Hepatocyte (in vitro differentiated cells): ENCODE results near the gene VAMP8. TPM values are rescaled to one million over a fixed set of nuclear protein-coding genes. Genes with fewer than 3 reads are reported as not detected.
A peak's percentile ranks its signal among the peaks of the same experiment; 100 is the strongest.

Source experiments
- DNase-seq: peaks from one replicate; pipeline ENCODE4 v3.0.0-alpha.2; 2016; ENCODE audit warnings: low spot score
- H2AFZ ChIP-seq: fragments of 200-600 bp; sonication (generic); 2 replicates; pipeline ENCODE4 v1.6.0; 2016; ENCODE audit warnings: antibody characterized with exemption, mild to moderate bottlenecking
- H3K27ac ChIP-seq: fragments of 200-600 bp; sonication (generic); 2 replicates; pipeline ENCODE4 v1.5.1; 2016; ENCODE audit warnings: mild to moderate bottlenecking
- H3K27me3 ChIP-seq: fragments of 200-600 bp; sonication (generic); 2 replicates; pipeline ENCODE4 v1.6.1; 2016
- H3K36me3 ChIP-seq: fragments of 200-600 bp; sonication (generic); replicated peaks from 2 replicates; pipeline ENCODE4 v1.5.1; 2016; ENCODE audit warnings: low read depth; ENCODE audit not compliant: insufficient read depth
- H3K4me1 ChIP-seq: fragments of 200-600 bp; sonication (generic); 2 replicates; pipeline ENCODE4 v1.5.1; 2016; ENCODE audit warnings: mild to moderate bottlenecking, moderate library complexity; ENCODE audit not compliant: insufficient read depth
- H3K4me2 ChIP-seq: fragments of 200-600 bp; sonication (generic); 2 replicates; pipeline ENCODE4 v1.6.0; 2016
- H3K4me3 ChIP-seq: fragments of 200-600 bp; sonication (generic); 2 replicates; pipeline ENCODE4 v1.5.1; 2016; ENCODE audit warnings: mild to moderate bottlenecking
- H3K79me2 ChIP-seq: fragments of 200-600 bp; sonication (generic); 2 replicates; pipeline ENCODE4 v1.6.0; 2017; ENCODE audit warnings: mild to moderate bottlenecking
- H3K9me2 ChIP-seq: fragments of 200-600 bp; sonication (generic); replicated peaks from 2 replicates; pipeline ENCODE4 v1.6.0; 2017; ENCODE audit warnings: mild to moderate bottlenecking; ENCODE audit not compliant: insufficient read depth
- H3K9me3 ChIP-seq: fragments of 200-600 bp; sonication (generic); 2 replicates; pipeline ENCODE4 v1.5.1; 2016; ENCODE audit warnings: low read depth, mild to moderate bottlenecking
- H4K20me1 ChIP-seq: fragments of 200-600 bp; sonication (generic); 2 replicates; pipeline ENCODE4 v1.6.0; 2016; ENCODE audit warnings: mild to moderate bottlenecking; ENCODE audit not compliant: insufficient read depth, poor library complexity, severe bottlenecking
- EZH2 ChIP-seq: fragments of 200-600 bp; sonication (generic); IDR thresholded peaks from 2 replicates; pipeline ENCODE4 v1.6.1; 2016; ENCODE audit warnings: antibody characterized with exemption, mild to moderate bottlenecking, borderline replicate concordance
- EZH2phosphoT487 ChIP-seq: fragments of 200-600 bp; sonication (generic); IDR thresholded peaks from one replicate; pipeline ENCODE4 v1.6.1; 2018; ENCODE audit warnings: antibody characterized with exemption, mild to moderate bottlenecking, low read depth, moderate library complexity; ENCODE audit not compliant: unreplicated experiment, severe bottlenecking
- WGBS: methylation state at CpG from one replicate; pipeline ENCODE4 v1.1.6; 2016; ENCODE audit warnings: low lambda C conversion rate; ENCODE audit errors: missing lambda C conversion rate; 5-methylcytosine and 5-hydroxymethylcytosine counted together
- polyA plus RNA-seq: library from polyadenylated mRNA; unstranded; fragments of >200 nt; fragmentation: Nextera tagmentation; extraction: Ambion mirVana; gene quantifications from 2 replicates; pipeline ENCODE4 v1.2.1, GENCODE V29; 2016
- total RNA-seq: library from RNA; depleted of rRNA; stranded (reverse); fragments of >200 nt; gene quantifications from 2 replicates; pipeline ENCODE4 v1.2.3, GENCODE V29; 2014
- TF ChIP-seq, protein P1 (sequence below): fragments of 200-600 bp; sonication (generic); IDR thresholded peaks from 2 replicates; pipeline ENCODE4 v1.5.1; 2016; ENCODE audit warnings: antibody characterized with exemption, mild to moderate bottlenecking; ENCODE audit not compliant: poor library complexity

The VAMP8 gene
- total and polyA plus RNA-seq, 2 experiments from 2014 or later = 50.7 to 213 TPM

DNA sequence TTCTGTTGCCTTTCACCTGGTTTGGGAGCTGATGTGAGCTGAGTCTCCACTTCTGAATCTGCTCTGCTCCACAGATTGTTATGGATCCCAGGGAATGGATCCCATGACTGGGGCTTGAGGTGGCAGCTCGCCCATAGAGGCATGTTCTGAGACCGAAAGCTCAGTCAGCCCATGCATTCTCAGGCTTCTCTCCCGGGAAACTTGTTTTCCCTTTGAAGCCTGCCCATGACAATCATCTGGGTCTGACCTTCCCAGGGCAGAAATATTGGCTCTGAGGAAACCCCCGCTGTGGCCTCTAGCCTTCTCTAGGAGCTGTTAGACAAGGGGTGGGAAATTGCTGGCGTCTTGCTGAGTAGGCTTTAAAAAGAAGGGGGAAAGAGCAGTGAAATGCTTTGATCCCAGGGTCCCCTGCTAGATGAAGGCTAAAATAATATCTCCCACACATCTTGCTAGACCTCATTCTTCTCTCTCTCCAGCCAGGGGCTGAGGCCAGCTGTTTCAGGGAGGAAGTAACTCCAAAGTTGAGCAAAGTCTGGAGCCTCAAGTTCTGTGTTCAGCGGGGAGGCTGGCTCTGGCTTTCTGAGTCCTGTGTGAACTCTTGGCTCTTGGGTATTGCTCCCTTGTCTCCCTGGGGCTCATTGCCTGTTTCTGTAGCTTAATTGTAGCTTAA is 2.0 kb downstream of the VAMP8 start:
- peak overlapping the region; percentile 92 for H3K4me2 ChIP-seq
- peaks cover 38% of the 10 kb centered on the region for H3K4me1 ChIP-seq

DNA sequence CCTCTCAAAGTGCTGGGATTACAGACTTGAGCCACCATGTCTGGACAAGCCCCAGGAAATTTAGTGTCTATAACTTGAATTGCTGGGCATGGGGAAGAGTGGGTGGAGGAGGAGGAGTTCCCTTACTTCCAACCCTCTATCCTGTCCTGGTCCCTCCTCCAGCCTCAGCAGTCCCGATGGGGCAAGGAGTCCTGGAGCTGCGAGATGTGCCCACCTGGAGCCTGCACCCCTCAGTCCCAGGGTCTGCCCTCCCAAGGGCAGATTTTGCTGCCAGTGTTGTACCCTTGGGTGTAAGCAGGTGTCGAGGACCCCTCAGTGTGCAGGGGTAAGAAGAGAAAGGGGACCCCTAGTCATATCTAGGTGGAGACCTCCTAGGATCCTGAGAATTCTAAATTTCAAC is 2.8 kb downstream of the VAMP8 start:
- H3K9me2 ChIP-seq = no peaks in the 10 kb centered on the region
- no peak for DNase-seq
- no peak overlapping the region for H3K27ac ChIP-seq
- H3K27me3 ChIP-seq = no peaks in the 10 kb centered on the region
- no peak overlapping the region for H2AFZ ChIP-seq
- H3K79me2 ChIP-seq = peaks cover 24% of the 10 kb centered on the region
- H3K36me3 ChIP-seq = no peaks in the 10 kb centered on the region
- H3K4me2 ChIP-seq = peak overlapping the region; percentile 92
- peaks cover 43% of the 10 kb centered on the region for H3K4me1 ChIP-seq
- TF ChIP-seq EZH2 (no peak), EZH2phosphoT487 (no peak)
- TF ChIP-seq, protein P1, sequence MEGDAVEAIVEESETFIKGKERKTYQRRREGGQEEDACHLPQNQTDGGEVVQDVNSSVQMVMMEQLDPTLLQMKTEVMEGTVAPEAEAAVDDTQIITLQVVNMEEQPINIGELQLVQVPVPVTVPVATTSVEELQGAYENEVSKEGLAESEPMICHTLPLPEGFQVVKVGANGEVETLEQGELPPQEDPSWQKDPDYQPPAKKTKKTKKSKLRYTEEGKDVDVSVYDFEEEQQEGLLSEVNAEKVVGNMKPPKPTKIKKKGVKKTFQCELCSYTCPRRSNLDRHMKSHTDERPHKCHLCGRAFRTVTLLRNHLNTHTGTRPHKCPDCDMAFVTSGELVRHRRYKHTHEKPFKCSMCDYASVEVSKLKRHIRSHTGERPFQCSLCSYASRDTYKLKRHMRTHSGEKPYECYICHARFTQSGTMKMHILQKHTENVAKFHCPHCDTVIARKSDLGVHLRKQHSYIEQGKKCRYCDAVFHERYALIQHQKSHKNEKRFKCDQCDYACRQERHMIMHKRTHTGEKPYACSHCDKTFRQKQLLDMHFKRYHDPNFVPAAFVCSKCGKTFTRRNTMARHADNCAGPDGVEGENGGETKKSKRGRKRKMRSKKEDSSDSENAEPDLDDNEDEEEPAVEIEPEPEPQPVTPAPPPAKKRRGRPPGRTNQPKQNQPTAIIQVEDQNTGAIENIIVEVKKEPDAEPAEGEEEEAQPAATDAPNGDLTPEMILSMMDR = no peak
- no peaks in the 10 kb centered on the region for H4K20me1 ChIP-seq
- WGBS = 89% methylated on average over 3 of the region's 3 CpGs
- H3K4me3 ChIP-seq = no peak overlapping the region
- no peaks in the 10 kb centered on the region for H3K9me3 ChIP-seq

More for the DNA sequence above, 2.0 kb downstream of the VAMP8 start:
- Histone ChIP-seq H4K20me1 (no peaks in the 10 kb centered on the region), H3K9me2 (no peaks in the 10 kb centered on the region), H3K27me3 (no peaks in the 10 kb centered on the region), H3K79me2 (peaks cover 24% of the 10 kb centered on the region), H3K9me3 (no peaks in the 10 kb centered on the region), H2AFZ (peak overlapping the region; percentile 25), H3K36me3 (no peaks in the 10 kb centered on the region), H3K27ac (peak overlapping the region; percentile 94), H3K4me3 (peak overlapping the region; percentile 5)
- no peak for DNase-seq
- no peak for TF ChIP-seq EZH2
- TF ChIP-seq, protein P1 = no peak
- no peak for TF ChIP-seq EZH2phosphoT487
- WGBS = 51% methylated on average over 6 of the region's 6 CpGs

DNA sequence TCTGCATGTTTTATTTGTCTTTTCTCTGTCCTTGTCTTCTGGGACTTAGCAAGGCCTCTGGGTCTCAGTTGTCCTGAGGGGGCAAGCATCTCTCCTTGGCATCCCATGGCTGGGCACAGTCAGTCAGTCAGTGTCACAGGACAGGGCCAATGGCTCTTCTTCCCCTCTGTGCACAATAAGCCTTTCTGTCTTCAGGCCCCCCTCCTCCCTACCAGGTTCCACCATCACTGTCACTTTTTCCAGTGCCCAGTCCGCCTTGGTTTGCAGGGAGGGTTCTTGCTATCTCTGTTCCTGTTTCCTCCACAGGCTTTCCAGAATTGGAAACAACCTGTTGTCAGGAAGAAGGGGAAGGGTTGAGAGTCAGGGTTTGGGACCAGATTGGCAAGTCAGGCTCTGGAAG is 5.1 kb downstream of the VAMP8 start:
- Histone ChIP-seq H2AFZ (no peak overlapping the region), H3K9me2 (no peaks in the 10 kb centered on the region), H3K9me3 (no peaks in the 10 kb centered on the region), H3K4me1 (peaks cover 41% of the 10 kb centered on the region), H3K4me2 (no peak overlapping the region), H3K4me3 (no peak overlapping the region), H3K27me3 (no peaks in the 10 kb centered on the region), H4K20me1 (no peaks in the 10 kb centered on the region), H3K36me3 (no peaks in the 10 kb centered on the region), H3K79me2 (peaks cover 24% of the 10 kb centered on the region), H3K27ac (no peak overlapping the region)
- TF ChIP-seq, protein P1 = no peak
- TF ChIP-seq EZH2 (no peak), EZH2phosphoT487 (no peak)
- DNase-seq = no peak
- 86% methylated on average over 1 of the region's 1 CpG for WGBS
